ENCODE measurements around the gene OPCML. TPM values are rescaled to one million over a fixed set of nuclear protein-coding genes. Genes with fewer than 3 reads are reported as not detected.
A peak's percentile ranks its signal among the peaks of the same experiment; 100 is the strongest.

The OPCML gene
- polyA plus RNA-seq, 5 donors, result 0.76 to 4.7 (median 1.5) TPM

DNA sequence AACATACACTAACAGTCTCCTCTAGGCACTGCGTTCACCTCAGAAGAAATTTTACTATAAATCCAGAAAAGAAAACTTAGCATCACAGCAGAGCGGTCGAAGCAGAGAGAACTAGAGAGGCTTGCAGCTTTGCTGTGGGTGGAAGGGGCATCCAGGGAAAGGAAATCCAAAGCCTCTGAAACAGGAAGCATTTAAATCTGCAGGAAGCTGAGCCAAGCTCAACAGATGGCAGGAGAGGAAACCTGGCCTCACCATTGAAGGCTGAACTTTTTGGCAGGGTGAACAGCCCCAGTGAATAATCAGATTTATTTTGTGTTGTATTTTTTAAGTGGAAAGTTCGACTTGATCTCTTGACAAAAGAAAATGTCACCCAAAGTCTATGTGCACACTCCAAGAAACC lies 858.1 kb downstream of the OPCML start:
- no peak for DNase-seq

GRCh38 chr11:132671851-132672370 lies 860.4 kb downstream of the OPCML start:
- no peak for DNase-seq

DNA sequence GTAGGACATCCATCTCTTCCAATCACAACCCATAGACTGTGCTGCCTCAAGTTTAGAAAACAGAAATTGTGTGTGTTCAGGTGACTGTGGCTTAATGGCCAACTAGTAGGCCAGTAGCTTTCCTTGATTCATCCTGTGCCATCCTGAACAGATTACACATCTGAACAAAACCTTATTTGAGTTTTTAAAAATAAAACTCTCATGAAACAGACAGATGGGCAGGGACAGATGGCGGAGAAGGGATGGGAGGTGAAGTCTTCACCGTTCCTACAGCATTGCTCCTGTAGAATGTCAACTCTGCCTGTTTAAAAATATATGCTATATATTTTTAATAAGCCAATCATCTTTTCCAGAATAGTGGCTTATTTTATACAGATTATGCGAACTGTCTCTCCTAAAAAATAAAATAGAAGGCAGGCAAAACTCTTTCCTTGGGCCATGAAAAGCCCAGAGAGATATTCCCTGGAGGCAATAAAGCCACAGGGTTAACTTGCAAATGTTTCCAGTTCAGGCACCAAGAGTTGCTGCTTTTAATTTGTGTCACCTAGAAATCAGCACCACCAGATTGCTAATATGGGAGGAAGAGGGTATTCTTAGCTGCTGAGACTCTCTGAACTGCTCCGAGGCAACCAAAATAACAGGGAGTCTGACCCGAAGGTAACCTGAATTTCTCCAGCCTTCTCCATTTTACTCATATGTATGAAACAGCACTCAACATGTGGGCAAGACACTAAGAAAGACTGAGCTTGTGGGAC lies 861.2 kb downstream of the OPCML start:
- DNase-seq, result no peak

- DNase-seq, result no peak
These were observed 862.4 kb downstream of the OPCML start for GRCh38 chr11:132669949-132670348.

- DNase-seq, result no peak
These were observed 867.1 kb downstream of the OPCML start for GRCh38 chr11:132665205-132665604.

- DNase-seq, result no peak
These were observed 873.6 kb downstream of the OPCML start for GRCh38 chr11:132658696-132659095.

DNA sequence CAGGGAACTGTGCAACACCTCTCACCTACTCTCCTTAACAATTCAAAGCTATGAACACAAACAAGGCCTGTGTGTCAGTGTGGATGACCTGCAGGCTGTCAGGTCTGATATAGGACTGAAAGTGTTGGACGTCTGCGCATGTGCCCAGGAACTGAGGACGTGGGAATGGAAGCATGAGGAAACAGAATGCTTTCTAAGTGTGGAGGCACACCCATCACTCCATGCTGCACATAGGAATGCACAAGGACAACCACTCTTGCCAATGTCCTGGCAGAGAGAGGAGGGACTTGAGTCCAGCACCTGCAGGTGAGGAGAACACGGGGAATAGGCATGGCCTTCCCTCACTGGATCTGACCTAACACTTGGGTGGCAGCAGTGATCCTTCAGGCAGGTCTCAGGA lies 874.3 kb downstream of the OPCML start:
- no peak for DNase-seq

DNA sequence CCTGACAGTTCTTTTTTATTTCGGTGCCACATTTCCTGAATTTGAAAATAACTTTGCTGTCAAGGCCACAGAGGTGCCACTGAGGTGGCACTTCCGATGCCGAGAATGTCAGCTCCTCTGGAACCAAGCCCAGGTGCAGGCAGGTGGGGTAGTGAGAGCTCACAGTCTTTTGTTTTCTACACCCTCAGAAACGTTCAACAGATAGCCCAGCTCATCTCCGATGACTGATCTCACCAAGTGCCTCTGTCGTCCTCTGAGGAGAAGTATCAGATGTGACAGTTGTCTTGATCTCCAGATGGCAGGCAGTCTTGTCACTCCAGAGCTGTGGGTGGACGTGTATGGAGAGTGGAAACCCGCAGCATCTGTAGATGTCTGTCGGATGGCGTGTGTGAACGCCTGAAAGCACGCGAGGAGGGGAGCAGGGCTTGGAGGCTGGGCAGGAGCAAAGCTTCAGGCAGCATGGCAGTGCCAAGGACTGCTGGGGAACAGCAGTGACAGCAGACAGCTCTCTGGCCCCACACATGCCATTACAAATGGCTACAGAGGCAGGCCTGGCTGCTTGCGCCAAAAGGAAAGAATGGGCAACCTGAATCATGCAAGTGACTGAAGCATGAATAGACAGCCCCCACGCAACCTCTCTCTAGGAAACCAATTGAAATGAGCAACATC lies 877.0 kb downstream of the OPCML start:
- DNase-seq, result no peak

GRCh38 chr11:132653237-132653636 lies 879.1 kb downstream of the OPCML start:
- no peak for DNase-seq

DNA sequence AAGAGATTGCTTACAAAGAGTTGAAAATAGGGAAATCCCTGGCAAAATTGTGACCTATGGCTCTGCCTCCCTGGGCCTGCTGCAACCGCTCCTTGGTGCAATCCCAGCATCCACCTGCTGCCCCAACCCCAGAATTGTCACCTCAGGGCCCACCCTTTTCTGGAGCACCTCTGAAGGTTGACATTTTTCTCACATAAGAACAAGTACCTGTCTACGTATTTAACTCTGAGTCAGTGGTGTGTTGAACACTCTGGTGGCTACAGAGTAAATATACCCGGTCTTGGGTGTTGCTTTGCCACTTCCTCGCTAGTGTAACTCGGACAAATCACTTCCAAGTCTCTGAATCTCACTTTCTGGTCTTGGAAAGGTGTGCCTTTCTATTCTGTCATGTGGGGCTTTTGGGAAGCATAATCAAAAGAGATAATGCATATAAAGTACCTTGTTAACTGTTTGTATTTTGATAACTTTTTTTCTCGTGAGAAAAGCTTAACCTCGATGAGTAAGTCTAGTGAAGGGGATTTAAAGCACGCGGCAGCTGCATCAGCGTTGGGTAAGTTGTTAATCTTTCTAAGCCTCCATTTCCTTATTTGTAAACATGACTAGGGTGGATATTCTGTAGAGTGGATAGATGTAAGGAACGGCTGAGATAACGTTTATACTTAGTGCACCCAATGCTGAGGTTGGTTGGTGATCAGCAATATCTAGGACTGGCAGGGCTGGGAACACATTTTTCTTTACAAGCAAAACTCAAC lies 881.2 kb downstream of the OPCML start:
- no peak for DNase-seq

DNA sequence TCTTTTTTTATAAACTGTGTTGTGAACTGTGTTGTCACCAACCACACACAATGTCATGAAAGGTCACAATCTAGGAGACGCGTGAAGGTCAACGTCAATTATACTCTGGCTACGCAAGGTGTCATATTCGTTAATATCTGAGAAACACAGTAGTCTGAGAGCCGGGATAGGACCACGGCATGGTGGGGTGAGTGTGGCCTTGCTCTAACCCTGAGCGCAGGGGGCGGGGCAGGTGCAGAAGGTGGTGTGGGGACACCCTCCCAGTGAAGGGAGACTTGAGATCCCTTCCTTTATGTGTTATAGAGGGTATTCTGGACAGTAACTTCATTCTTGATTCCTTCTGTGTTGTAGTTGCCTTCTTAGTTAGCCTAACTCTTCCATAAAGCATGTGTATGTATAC lies 883.0 kb downstream of the OPCML start:
- no peak for DNase-seq

DNA sequence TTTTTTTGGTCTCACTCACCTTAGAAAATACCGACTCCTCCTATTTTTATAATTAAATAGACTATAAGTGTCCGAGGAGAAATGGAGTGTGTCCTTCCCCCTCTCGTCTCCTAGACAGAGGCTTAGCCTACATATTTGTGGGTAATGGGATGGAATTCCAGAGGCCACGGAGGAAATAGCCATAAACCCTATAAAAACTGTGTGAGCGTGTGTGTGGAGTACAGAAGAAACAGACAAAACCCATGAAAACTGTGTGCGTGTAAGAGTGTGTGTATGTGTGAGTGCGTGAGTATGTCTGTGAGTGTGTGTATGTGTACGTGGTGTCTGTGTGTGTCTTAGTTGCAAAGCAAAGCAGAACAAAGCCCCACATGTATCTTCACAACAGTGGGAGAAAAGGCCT lies 883.5 kb downstream of the OPCML start:
- no peak for DNase-seq

GRCh38 chr11:132646890-132647289 lies 885.4 kb downstream of the OPCML start:
- DNase-seq, result no peak

GRCh38 chr11:132644520-132645239 lies 887.6 kb downstream of the OPCML start:
- DNase-seq, result no peak

DNA sequence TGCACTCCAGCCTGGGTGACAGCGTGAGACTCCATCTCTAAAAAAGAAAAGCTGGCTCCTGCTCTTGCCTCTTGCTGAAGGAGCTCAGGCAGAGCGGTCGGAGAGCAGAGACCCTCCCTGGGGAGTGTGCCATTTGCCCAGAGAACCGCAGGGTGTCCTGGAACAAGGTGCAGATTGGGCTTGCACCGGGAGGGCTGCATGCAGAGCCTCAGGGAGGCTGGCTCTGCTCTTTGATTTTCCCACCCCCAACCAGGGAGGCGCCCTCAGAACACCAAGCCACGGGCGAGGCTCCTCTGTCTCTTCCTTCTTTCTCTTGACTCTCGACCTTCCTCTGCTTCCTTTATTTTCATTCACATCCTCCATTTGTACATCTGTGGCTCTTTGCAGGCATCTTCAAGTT lies 889.1 kb downstream of the OPCML start:
- DNase-seq, result no peak

- DNase-seq, result no peak
These were observed 891.3 kb downstream of the OPCML start for GRCh38 chr11:132640952-132641351.

DNA sequence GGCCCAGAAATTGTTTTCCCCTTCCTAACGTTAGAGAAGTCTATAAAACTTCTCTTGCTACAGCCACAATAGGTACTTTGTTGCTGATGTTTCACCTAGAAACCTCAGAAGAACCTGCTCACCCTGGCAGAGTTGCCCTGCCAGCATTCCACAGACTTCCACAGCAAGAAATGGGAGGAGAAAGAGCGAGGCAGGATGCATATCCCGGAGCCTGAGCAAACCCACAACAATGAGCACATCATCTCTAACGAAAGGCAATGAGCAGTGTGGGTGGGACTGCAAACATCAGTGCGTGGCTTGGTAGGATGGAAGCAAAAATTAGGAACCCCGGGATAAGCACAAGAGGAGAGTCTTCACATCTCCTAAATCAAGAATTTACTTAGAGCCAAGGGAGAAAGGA lies 892.3 kb downstream of the OPCML start:
- DNase-seq, result no peak

- DNase-seq, result no peak
These were observed 892.9 kb downstream of the OPCML start for GRCh38 chr11:132639403-132639802.

DNA sequence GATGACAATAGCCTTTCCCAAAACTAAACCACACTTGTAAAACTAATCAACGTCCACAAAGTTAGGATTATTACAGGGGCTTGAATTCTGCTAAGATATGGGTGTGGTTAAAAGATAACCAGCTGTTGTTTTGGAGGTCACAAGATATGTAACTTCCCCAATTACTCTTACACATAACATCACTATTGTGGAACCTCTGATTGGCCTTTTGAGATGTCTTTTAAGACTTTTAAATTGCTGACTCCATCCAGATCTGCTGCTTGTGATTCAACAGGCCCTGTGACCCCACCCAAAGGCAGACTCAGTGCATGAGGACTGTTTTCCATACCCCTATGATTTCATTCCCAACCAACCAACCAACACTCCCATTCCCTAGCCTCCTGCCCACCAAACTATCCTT lies 893.9 kb downstream of the OPCML start:
- DNase-seq, result no peak

DNA sequence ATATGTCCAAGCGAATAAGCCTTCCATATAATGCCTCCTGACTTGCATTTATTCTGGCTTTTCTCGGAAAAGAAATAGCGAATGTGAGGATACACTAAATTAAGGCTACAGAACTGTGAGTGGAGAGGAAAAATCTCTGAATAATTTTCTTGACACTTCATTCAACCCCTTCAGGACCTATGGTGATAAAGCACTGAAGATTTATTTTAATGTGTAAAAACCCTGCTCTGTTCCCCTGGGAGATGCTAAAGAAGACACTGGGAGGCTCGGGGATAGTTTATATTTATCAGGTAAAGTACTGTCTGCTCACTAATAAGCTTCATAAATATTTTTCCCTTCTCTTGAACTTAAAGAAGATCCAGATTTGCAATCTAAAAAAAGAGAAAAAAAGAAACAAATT lies 895.8 kb downstream of the OPCML start:
- DNase-seq, result no peak

GRCh38 chr11:132632641-132633124 lies 899.6 kb downstream of the OPCML start:
- DNase-seq, result peak; percentile 9 to 10

DNA sequence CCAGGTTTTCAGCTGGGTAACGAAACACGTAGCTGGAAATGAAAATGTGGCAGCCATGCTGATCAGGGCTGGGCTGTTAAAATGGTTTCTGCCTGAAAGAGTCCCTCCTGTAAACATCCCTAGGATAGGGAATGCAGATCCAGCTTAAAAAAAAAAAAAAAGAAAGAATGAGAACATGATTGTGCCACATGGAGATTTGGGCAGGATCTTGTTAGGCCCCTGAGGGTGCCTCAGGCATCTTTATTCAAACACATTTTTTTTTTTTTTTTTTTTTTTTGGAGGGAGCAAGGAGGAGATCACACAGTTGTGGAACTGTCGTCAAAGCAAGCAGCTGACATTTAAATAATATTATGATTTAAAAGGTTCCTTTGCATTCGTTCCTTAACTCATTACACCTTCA lies 900.3 kb downstream of the OPCML start:
- no peak for DNase-seq

Measured in right lung (tissue), 5 donors.